Coronary artery (tissue), 2 donors: ENCODE data around the gene TMEM130.

Source experiments
- DNase-seq: peaks from one replicate; pipeline ENCODE4 v3.0.0-alpha.2; 2017; ENCODE audit warnings: low spot score
- H3K27ac ChIP-seq, 2 donors: fragments of 200-600 bp; sonication (generic); one replicate each; pipeline ENCODE4 v1.5.1; 2016 to 2019
- H3K4me3 ChIP-seq: fragments of 200-600 bp; sonication (generic); 2 replicates; pipeline ENCODE4 v1.5.1; 2016; ENCODE audit warnings: mild to moderate bottlenecking, moderate library complexity
- TF ChIP-seq, protein P1 (sequence below): fragments of 200-600 bp; sonication (generic); IDR thresholded peaks from one replicate; pipeline ENCODE4 v1.5.1; 2019; ENCODE audit warnings: antibody characterized with exemption

The TMEM130 gene

DNA sequence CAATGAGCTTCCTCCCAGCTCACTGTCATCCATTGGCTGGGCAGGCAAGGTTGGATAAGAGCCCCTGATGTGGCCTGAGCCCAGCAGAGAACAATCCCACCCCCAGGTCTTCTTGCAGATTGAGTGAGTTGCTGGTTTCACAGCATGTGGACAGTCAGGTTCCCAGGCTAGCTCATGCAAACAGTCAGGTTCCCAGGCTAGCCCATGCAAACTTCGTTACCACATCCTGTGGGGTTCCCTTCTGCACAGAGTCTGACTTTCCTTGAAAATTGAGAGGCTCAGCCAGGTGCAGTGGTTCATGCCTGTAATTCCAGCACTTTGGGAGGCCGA is 67.1 kb downstream of the TMEM130 start:
- peak overlapping the region; percentile 39 to 75 for H3K27ac ChIP-seq
- H3K4me3 ChIP-seq: no peak overlapping the region
- DNase-seq: no peak
- TF ChIP-seq, protein P1, sequence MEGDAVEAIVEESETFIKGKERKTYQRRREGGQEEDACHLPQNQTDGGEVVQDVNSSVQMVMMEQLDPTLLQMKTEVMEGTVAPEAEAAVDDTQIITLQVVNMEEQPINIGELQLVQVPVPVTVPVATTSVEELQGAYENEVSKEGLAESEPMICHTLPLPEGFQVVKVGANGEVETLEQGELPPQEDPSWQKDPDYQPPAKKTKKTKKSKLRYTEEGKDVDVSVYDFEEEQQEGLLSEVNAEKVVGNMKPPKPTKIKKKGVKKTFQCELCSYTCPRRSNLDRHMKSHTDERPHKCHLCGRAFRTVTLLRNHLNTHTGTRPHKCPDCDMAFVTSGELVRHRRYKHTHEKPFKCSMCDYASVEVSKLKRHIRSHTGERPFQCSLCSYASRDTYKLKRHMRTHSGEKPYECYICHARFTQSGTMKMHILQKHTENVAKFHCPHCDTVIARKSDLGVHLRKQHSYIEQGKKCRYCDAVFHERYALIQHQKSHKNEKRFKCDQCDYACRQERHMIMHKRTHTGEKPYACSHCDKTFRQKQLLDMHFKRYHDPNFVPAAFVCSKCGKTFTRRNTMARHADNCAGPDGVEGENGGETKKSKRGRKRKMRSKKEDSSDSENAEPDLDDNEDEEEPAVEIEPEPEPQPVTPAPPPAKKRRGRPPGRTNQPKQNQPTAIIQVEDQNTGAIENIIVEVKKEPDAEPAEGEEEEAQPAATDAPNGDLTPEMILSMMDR: no peak

DNA sequence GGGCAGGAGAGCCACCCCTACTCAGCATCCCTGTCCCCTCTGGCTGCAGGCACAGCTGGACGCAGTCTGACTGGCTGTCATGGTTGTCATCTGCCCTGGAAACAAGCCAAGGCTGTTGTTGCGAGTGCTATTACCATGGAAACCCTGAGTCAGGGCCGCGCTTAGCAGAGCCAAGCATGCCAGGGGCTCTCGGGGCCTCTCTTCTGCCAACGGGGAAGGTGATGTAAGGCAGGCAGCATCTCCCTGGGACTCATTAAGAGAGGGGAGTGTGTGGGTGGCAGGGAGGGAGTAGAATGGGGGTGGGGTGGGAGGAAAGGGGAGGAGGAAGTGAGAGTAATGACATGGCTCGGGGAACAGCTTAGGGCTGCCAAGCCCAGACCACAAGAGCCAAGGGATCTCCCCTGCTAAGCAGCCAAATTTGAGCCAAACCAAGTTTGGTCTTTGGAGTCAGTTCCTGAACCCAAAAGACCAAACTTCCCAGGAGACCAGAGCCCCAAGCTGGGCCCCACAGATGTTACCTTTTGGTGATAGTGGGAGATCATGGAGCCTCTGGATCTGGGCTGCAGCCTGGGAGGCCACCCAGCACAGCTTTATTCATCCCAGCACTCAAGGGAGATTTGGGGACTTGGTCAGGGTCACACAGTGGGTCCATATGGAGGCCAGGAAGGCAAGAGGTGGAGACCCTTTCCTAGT is 67.6 kb downstream of the TMEM130 start:
- TF ChIP-seq, protein P1: no peak
- Histone ChIP-seq H3K4me3 (no peak overlapping the region), H3K27ac (peak overlapping the region; percentile 39 to 75)
- DNase-seq: peak; percentile 89

DNA sequence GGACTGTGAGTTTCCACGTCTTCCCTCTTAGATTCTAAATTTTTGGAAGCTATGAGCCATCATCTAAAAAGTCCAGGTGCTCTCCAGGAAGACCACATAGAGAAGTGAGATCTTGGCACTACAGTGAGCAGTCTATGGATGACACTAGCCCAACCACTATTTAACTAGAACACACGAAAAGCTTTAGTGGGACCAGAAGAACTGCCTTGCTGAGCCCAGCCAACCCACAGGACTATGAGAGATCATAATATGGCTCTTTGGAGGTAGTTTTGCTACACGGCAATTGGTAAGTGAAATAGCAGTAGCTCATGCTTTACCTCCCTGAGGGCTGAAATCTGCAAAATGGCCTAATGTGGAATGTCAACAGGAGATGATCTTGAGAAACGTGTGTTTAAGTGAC is 68.8 kb downstream of the TMEM130 start:
- TF ChIP-seq, protein P1: no peak
- DNase-seq: no peak
- Histone ChIP-seq H3K27ac (peak overlapping the region in 1 of 2 donors; percentile 75), H3K4me3 (no peak overlapping the region)

DNA sequence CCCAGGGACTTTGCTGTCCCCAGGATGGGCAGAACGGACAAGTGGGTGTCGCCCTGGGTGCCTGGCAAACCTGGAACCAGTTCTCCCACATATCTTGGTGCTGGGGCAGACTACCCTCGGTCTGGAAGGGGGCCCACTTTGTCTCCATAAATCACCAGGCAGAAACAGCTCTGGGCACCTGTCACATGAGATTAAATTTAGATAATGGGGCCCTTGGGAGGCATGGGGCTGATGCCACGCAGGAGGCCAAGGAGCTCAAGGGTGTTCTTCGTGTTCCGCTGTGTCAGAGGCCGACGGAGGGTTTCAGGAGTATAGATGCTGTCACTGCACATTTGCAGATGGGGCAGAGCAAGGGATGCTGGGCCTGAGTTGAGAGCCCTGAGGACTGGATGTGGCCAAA is 72.7 kb downstream of the TMEM130 start:
- DNase-seq: no peak
- H3K27ac ChIP-seq: no peak overlapping the region
- TF ChIP-seq, protein P1: no peak
- no peak overlapping the region for H3K4me3 ChIP-seq
